HG03108 (cell line): ENCODE data around the gene HPSE2.
"Not testable (repeated sequence)": the region's sequence is repeated elsewhere in the genome, so short reads cannot be mapped to it uniquely, and the experiment has no call there.

Source experiments
- ATAC-seq: cut with Tn5 transposase; IDR thresholded peaks from one replicate; pipeline ENCODE4 v1.9.1; 2021; ENCODE audit warnings: moderate library complexity; ENCODE audit not compliant: unreplicated experiment

HPSE2 gene

DNA sequence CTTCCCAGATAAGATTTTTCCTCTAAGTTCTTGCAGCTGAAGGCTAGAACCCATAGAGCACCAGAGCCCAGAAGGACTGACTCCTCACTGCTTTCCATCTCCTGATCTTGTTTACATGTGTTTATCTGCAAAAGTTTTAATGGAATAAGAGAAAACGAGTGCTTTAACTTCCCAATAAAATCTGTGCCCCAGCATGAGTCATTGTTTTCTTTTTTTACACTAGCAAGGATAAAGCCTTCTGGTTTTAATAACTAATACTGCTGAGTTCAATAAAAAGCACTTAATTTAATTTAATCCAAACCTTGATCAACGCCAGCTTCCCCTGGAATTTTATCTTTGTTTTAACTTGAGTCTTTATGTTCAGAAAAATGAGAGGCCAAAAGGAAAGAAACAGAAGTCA, 227.6 kb downstream of the HPSE2 start:
- no peak for ATAC-seq

DNA sequence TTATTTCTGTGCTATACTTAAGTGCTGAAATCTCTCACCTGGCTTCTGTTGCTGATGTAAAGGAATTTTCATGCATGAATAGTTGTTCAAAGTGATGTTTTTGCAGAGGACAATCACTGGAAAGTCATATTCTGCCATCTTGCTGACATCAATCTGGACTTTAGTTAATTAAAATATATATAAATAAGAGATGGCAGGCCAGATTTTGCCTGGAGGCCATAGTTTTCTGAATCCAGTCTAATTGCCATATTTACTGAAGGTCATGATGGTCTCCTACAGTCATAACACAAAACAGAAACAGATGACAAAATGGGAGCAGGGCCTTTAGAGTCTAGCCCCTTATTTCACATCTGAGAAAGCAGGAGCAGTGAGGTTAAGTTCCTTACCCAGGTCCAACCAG, 228.2 kb downstream of the HPSE2 start:
- ATAC-seq: no peak

DNA sequence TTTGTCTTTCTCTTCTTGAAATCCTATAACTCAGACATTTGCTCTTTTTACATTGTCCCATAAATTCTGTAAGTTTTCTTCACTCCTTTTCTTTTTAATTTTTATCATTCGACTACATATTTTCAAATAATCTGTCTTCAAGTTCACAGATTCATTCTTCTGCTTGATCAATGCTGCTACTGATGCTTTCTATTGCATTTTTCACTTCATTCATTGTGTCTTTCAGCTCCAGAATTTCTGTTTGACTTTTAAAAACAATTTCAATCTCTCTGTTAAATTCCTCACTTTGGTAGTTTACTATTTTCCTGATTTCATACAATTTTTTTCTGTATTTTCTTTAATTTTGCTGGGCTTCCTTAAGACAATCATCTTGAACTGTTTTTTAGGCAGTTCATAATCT, 230.4 kb downstream of the HPSE2 start:
- ATAC-seq: no peak

DNA sequence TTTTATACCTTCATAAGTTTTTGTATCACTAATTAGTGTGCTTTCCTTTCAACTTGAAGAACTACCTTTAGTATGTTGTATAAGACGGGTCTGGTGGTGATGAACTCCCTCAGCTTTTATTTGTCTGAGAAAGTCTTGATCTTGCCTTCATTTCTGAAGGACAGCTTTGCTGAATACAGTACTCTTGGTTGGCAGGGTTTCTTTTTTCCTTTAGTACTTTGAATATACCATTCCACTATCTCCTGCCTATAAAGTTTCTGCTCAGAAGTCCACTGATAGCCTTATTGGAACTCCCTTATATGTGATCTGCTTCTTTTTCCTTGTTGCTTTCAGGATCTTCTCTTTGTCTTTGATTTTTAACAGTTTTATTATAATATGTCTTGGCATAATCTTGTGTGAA, 230.9 kb downstream of the HPSE2 start:
- ATAC-seq: no peak

DNA sequence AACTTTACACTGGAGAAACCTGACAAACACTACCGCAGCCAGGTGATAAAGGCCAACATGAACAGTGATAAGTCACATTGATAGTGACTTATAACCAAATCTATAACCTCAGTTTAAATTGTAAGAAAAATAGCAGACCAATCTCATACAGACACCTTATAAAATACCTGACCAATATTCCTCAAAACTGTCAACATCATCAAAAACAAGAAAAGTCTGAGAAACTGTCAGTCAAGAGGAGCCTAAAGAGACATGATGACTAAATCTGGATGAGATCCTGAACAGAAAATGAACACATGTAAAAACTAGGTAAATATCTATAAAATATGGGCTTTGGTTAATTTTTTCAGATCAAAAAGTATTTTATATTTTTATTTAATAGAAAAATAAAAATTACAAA, 233.3 kb downstream of the HPSE2 start:
- no peak for ATAC-seq

DNA sequence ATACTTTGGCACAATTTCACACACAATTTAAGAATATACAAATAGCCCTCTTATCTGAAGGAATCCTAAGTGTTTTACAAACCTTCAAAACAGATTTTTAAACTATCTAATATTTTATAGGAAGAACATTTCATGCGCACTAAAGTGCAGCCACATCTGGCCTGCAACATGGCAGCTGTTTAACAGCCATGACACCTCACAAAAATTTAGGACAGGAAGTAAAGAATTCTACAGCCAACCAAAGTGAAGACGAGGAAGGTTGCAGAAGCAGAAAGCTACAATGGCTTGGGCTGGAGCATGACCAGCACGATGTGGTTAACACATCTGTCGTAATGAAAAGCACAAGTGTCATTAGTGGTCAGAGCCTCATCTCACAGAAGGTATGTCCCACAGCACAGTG, 238.1 kb downstream of the HPSE2 start:
- no peak for ATAC-seq

DNA sequence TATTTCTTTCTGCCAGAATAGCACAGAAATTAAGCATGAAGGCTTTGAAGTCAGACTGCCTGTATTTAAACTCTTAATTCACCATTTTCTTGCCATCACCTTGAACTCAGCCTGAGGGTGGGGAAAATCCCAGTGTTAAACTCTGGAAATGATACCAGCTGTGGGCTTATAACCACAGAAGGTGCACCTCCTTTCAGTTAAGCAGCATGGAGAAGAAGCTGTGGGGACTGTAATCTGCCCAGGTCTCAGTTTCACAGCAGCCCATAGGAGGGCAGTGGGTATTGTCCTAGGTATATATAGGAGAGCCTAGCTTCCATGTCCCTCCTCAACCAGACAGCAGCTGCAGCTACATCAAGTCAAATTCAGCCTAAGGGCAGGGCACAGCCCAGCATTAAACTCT, 241.6 kb downstream of the HPSE2 start:
- no peak for ATAC-seq

DNA sequence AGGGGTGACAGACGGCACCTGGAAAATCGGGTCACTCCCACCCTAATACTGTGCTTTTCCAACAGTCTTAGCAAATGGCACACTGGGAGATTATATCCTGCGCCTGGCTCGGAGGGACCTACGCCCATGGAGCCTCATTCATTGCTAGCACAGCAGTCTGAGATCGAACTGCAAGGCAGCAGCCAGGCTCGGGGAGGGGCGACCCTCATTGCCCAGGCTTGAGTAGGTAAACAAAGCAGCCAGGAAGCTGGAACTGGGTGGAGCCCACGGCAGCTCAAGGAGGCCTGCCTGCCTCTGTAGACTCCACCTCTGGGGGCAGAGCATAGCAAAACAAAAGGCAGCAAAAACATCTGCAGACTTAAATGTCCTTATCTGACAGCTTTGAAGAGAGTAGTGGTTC, 251.9 kb downstream of the HPSE2 start:
- ATAC-seq: not testable (repeated sequence)

DNA sequence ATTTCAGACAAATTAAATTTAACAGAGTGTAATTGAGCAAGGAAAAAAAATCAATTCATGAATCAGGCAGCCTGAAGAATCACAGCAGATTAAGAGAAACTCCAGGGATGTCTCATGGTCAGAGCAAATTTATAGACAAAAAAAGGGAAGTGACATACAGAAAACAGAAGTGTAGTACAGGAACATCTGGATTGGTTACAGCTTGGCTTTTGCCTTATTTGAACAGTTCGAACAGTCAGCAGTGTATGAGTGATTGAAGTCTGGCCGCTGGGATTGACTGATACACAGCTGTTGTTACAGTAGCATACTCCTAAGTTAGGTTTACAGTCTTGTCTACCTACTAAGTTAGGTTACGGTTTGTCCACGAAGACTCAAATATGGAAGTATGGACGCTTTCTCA, 255.3 kb downstream of the HPSE2 start:
- ATAC-seq: no peak

DNA sequence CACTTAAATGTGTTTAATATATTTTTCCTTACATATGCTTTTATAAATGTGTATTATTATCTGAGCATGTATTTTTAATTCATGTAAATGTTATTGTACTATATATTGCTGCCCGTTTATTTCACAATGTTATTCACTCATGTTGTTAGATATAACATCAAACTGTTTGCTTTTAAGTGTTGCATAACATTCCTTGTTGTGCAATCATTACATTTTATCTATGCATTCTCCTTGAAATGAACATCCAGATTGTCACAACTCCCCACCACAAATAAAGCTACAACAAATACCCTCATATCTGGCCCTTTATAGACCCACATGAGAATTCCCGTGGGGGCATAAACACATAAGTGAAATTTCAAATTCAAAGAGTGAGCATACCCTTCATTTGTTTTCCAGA, 264.2 kb downstream of the HPSE2 start:
- ATAC-seq: no peak

DNA sequence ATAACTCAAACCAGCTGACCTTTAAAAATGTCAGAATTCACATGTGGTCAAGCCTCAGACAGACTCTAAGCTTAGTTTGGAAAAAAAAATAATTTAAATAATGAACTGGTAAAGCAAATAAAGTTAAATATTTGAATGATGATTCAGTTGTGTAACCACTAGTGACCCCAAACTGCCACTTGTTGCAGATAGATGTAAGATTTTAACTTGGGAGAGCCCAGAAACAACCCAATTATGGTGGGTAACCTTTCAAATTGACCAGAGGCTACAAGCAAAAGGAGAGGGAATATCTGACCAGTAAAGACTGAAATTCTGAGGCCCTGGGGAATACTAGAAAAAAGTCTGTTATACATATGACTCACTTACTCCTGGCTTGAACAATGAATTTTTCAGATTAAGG, 268.1 kb downstream of the HPSE2 start:
- ATAC-seq: no peak

DNA sequence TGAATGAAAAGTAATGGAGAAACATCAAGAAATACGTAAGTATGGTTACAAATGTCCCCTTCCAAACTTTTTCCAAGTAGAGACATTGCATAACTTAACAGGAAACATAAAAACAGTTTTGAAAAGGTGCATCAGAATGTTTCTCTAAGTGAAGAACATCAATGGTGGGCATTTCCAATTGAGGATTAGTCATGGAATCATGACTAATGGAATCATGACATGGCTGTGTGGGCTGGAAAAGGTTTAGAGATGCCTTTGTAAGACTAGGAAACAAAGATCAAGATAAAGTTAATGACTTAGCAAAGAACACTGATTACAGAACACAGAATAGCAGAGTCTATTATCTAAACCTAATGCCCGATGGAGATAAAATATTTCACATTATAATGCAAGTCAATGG, 272.0 kb downstream of the HPSE2 start:
- no peak for ATAC-seq

DNA sequence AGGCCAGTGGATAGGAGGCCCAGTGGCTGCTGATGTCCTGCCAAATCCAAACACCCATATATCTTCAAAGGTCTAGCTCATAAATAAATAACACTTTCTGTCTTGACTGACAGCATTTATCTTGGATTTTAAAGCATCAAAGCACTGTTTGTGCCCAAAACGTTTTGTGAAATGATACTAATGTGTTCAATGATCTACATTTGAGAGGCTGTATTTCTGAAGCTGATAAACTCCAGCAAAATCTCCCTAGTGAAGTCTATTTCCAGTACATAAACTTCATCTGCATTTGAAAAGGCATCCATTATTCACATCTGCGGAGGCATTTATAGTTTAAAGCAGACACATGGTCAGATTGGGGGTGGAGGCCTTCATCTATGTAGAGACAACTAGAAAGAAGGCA, 276.3 kb downstream of the HPSE2 start:
- ATAC-seq: no peak

DNA sequence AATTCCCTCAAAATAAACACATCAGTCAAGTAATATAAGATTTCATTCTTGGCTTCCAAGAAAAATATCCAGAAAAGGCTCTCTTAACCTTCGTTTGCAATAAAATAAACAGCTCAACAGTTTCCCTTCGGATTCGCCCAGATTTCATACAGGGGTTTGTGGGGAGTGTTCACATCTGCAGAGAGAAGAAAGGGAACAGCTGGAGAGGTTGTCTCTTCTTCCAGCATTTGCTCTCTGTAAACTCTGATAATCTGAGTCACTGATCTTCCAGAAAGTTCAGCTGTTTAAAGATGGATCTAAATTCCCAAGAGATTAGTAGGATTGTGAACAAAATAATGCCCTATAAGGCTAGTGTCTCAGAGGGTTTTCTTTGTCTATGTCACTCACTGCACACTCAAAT, 277.9 kb downstream of the HPSE2 start:
- no peak for ATAC-seq

DNA sequence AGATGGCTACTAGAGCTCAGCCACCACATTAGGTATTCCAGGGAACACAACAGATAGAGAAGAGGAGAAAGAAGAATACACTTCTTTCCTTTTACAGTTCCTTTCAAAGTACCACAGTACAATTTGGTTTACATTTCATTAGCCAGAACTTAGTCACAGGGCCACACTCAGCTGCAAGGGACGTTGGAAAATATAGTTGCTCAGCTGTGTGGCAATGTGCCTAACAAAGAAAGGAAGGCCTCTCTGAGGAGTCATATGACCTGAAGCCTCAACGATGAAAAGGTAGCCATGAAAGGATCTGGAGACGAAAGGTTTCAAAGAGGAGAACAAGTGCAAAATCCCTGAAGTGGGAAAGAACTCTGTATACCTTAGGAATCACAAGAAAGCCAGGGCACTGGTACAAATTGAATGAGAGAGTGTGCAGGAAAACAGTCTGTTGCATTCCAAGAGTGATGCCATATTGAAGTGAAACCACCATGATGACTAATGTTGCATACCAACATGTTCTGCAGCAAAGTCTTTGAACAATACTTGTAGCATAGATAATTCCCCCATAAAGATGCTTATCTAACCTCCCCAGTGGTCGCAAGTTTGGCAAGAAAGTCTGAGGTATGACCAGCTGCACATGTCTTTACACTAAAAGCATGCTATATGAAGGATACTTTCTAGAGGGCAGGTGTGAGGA, 278.9 kb downstream of the HPSE2 start:
- ATAC-seq: no peak

DNA sequence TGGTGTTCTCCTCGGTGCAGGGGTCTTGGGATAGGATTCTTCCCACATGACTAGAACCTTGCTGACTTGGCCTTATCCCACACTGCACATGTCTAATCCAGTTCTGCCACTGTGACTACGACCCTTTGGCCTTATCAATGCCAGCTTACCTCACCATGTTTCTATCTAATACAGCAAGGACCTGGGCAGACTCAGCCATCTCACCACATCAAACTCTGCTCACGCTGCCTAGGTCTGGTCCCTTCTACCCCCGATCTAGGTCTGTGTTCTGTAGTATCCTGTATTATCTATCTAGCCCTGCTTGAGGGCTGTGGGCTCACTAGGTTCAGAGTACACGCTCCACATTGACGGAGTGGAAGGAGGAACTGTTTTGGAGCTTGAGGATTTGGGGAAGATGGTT, 282.4 kb downstream of the HPSE2 start:
- ATAC-seq: no peak

DNA sequence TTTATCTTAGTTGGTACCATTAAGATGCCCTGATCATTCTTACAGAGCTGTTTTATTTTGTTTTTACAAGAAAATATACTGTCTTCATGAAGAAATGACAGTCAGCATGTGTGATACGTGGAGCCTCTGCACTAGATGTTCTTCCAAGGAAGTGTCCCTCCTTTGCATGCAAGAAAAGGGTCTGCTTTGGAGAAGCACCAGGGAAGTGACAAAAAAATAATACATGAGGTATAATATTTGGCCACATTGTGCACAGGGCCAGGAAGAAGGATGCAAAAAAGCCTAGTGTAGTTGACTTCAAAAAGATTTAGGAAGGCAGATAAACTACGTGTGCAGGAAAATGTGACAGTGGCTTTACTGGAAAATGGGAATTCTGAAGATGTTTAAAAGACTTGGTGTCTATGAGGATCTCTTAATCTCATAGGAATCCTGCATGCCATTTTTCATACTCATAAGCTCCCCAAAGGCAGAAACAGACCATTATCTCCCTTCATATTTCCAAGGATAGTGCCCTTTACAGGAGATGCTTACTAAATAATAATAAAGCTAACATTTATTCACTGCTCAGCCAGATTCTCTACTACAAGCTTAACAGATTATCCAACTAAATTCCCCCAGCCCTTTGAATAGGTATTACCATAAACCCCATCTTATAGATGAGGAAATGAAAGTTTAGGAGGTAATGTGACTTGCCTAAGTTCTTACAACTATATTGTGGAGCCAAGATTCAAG, 284.2 kb downstream of the HPSE2 start:
- ATAC-seq: no peak

DNA sequence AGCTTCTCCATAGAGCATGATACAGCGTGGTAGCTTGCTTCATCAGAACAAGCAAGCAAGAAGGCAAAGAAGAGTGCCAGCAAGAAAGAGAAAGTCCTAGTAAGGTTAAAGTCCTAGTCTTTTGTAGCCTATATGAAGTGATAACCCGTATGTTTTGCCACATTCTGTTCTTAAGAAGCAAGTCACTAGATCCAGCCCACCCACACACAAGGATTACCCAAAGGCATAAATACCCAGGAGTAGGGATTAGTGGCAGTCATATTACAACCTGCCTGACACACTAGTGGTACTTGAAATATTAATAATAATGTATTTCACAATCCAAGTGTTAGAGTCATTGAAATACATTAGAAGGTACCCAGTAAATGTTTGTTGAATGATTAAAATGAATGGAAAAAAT, 285.5 kb downstream of the HPSE2 start:
- no peak for ATAC-seq

DNA sequence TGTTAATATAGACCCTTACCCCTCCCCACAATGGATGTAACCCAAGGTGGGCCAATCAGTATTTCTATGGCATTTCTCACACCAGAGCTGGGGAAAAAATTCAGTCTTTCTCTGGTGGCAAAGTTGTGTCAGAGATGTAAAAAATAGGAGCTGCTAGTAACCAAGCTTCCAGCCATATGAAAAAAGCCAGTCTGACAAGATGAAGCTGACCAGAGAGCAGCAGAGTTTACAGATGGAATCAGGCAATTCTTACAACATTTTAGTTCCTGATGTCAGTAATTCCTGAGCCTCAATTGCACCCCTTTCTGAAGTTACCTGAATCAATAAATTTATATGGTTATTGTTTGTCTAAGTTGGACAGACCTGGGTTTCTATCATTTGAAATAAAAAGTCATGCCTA, 286.3 kb downstream of the HPSE2 start:
- no peak for ATAC-seq

DNA sequence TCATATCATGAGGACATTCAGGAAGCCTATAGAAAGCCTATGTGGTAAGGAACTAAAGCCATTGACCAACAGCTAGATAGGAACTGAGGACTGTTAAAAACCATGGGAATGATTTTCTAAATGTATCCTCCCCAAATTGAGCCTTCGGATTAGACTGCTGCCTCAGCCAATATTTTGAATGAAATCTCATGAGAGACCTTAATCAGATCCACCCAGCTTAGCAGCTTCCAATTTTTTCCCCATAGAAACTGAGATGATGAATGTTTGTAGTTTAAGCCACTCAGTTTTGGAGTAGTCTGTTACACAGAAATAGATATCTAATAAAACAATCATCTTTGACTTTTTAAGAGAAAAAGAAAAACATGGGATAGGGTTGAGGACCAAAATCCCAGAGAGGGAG, 292.0 kb downstream of the HPSE2 start:
- ATAC-seq: no peak

DNA sequence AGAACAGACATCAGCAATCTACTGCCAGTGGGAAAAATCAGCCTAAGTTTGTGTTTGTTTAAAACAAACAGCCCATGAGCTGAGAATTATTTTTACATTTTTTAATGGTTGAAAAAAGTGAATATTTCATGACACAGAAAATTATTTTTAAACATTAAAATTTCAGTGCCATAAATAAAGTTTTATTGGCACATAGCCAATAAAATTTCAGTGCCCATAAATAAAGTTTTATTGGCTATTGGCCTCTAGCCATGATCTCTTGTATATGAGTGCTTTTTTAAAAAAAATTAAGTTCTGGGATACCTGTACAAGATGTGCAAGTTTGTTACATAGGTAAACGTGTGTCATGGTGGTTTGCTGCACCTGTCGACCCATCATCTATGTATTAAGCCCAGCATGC, 305.9 kb downstream of the HPSE2 start:
- no peak for ATAC-seq

DNA sequence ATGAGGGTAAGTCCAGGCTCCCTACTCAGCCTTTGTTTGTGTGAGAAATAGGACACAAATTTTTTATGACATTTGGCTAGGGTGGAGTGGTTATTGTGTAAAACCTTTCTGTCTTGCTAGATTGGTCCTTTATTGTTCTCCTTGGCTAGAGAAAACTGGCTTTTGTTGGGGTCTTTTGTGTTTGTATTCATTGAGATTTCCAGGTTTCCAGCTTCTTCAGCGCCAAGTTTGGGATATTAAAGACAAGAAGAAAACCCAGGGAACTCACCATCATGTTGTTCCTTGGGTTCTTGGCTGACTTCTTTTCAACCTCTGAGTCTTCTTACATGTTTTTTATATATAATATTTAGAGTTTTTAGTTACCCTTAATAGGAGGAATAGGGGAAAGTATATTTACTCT, 310.0 kb downstream of the HPSE2 start:
- ATAC-seq: no peak

DNA sequence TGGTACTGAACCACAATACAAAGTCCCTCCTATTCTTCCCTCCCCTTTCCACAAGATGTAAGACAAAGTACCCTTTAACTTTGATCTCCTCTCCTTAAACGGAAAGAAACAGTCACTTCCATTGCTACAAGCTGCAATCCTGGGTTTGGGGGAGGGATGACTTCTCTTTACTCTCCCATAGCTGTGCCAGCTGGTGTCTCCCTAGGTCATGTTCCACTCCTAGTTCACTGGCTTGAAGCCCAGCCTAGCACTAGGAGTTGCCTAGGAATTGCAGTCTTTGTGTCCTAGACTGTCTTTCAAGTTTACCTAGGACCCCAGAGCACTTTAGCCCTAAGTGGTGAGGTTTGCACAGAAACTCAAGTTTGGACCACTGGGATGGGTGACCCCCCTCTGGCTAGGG, 311.1 kb downstream of the HPSE2 start:
- ATAC-seq: no peak
